GM12878 (cell line): ENCODE measurements around the gene ABI3. TPM values are rescaled to one million over a fixed set of nuclear protein-coding genes. Genes with fewer than 3 reads are reported as not detected.

Source experiments
- ATAC-seq: fragments of 200-7000 bp; cut with Tn5 transposase; 3 replicates; pipeline ENCODE4 v1.9.1; 2020; ENCODE audit warnings: mild to moderate bottlenecking, moderate library complexity
- BruUV-seq: library from RNA; stranded (reverse); fragments of 400-500 nt; replicated peaks from 2 replicates; lab custom pipeline; 2021; lab: Mats Ljungman, UMichigan
- CTCF ChIA-PET: fragments of 300-600 bp; sonication (Branson Sonifier 250); formaldehyde crosslinking; extraction: SDS; loops from one replicate; lab custom pipeline; 2021; ENCODE audit warnings: inconsistent platforms; lab: Yijun Ruan, JAX
- POLR2A ChIA-PET: fragments of 350-600 bp; formaldehyde crosslinking; extraction: SDS; loops from one replicate; lab custom pipeline; 2021; ENCODE audit warnings: inconsistent platforms; lab: Charles Lee
- RAD21 ChIA-PET: fragments of 300-600 bp; sonication (Branson Sonifier 250); formaldehyde crosslinking; loops from one replicate; lab custom pipeline; 2023; ENCODE audit warnings: antibody characterized with exemption; ENCODE audit not compliant: unreplicated experiment; lab: Charles Lee
- SMC1A ChIA-PET: fragments of 300-600 bp; sonication (Branson Sonifier 250); formaldehyde crosslinking; loops from one replicate; lab custom pipeline; 2023; ENCODE audit not compliant: unreplicated experiment, uncharacterized antibody; lab: Charles Lee
- DNase-seq: peaks from one replicate; pipeline ENCODE4 v3.0.0-alpha.2; 2011; ENCODE audit warnings: low read depth, low spot score
- FAIRE-seq: peaks from 3 replicates; lab custom pipeline; 2011; peaks lifted over from hg19 to GRCh38; lab: Jason Lieb, UNC
- H2AFZ ChIP-seq: 2 replicates; pipeline ENCODE4 v1.6.0; 2011; ENCODE audit warnings: low read depth, low read length, control low read depth; ENCODE audit not compliant: control insufficient read depth
- H3K27ac ChIP-seq: 2 replicates; pipeline ENCODE4 v1.5.1; 2011; ENCODE audit warnings: control low read depth; ENCODE audit not compliant: control insufficient read depth, insufficient read depth
- H3K27me3 ChIP-seq, 2 experiments: replicated peaks in 1 of 2; 2 replicates each; pipeline versions ENCODE4 v1.6.0 to v1.6.1; 2011; ENCODE audit warnings: low read length in 1 of 2; ENCODE audit not compliant: control insufficient read depth in 2 of 2, insufficient read depth in 2 of 2
- H3K36me3 ChIP-seq, 2 experiments: 2 replicates each; pipeline ENCODE4 v1.5.1; 2011; ENCODE audit warnings: low read length in 1 of 2; ENCODE audit not compliant: control insufficient read depth in 2 of 2, insufficient read depth in 2 of 2
- H3K4me1 ChIP-seq: 2 replicates; pipeline ENCODE4 v1.6.1; 2011; ENCODE audit warnings: mild to moderate bottlenecking, low read length, moderate library complexity, mixed read lengths; ENCODE audit not compliant: control insufficient read depth, insufficient read depth
- H3K4me2 ChIP-seq: 2 replicates; pipeline ENCODE4 v1.6.0; 2011; ENCODE audit warnings: control low read depth; ENCODE audit not compliant: control insufficient read depth, insufficient read depth
- H3K4me3 ChIP-seq: fragments of 200-600 bp; sonication (generic); 2 replicates; pipeline ENCODE4 v1.5.1; 2016
- H3K79me2 ChIP-seq: 2 replicates; pipeline ENCODE4 v1.6.0; 2011; ENCODE audit warnings: low read length; ENCODE audit not compliant: control insufficient read depth, insufficient read depth
- H3K9ac ChIP-seq: 2 replicates; pipeline ENCODE4 v1.8.0; 2011; ENCODE audit warnings: low read length, control low read depth, mixed read lengths; ENCODE audit not compliant: control insufficient read depth, insufficient read depth
- H3K9me3 ChIP-seq: replicated peaks from 3 replicates; pipeline ENCODE4 v1.5.1; 2011; ENCODE audit warnings: mild to moderate bottlenecking, low read length; ENCODE audit not compliant: control insufficient read depth, insufficient read depth
- H4K20me1 ChIP-seq: 2 replicates; pipeline ENCODE4 v1.6.0; 2011; ENCODE audit not compliant: control insufficient read depth, insufficient read depth
- JUNB ChIP-seq: IDR thresholded peaks from 2 replicates; pipeline ENCODE4 v1.6.1; 2016; ENCODE audit warnings: antibody characterized with exemption, mild to moderate bottlenecking
- NFYB ChIP-seq: IDR thresholded peaks from 2 replicates; pipeline ENCODE4 v1.6.1; 2011; ENCODE audit warnings: low read depth, mild to moderate bottlenecking, low read length, improper control_type of control experiment, moderate library complexity; ENCODE audit not compliant: insufficient read depth
- SKIL ChIP-seq: fragments of 450-650 bp; IDR thresholded peaks from 2 replicates; pipeline ENCODE4 v1.6.1; 2017; ENCODE audit warnings: mild to moderate bottlenecking, low read depth, inconsistent platforms; ENCODE audit not compliant: poor library complexity, severe bottlenecking
- WGBS: methylation state at CpG from one replicate; pipeline ENCODE4 v1.1.6; 2016; ENCODE audit warnings: low lambda C conversion rate; ENCODE audit not compliant: insufficient replicate concordance, insufficient coverage; ENCODE audit errors: missing lambda C conversion rate; 5-methylcytosine and 5-hydroxymethylcytosine counted together
- in situ Hi-C: fragments of 300-500 bp; cut with MboI; formaldehyde crosslinking; loops from 9 replicates; pipeline ENCODE4 v1.14.3; 2018; ENCODE audit warnings: mixed read lengths
- intact Hi-C: fragments of 100-400 bp; cut with micrococcal nuclease; formaldehyde crosslinking; loops from one replicate; pipeline ENCODE4 v1.14.2; 2022; ENCODE audit not compliant: unreplicated experiment
- polyA plus RNA-seq, 11 experiments: library from polyadenylated mRNA; depleted of rRNA in 4 of 11; unstranded in 6 of 11; stranded (reverse) in 5 of 11; fragments of >200 nt; fragmentation: Nextera tagmentation in 4 of 11; fragmentation: Illumina TruSeq in 1 of 11; extraction: Ambion mirVana in 4 of 11; extraction: Trizol in 1 of 11; gene quantifications; 1 replicate in 1 of 11; 2 replicates in 10 of 11; pipeline versions ENCODE4 v1.2.1 to v1.2.3, GENCODE V29; 2011 to 2016; ENCODE audit warnings: inconsistent platforms in 2 of 11, missing spikeins in 2 of 11, low read depth in 1 of 11
- total RNA-seq, 4 experiments: library from RNA; depleted of rRNA in 3 of 4; stranded (reverse); fragments of >200 nt in 3 of 4; fragmentation: Illumina TruSeq in 1 of 4; extraction: Trizol in 1 of 4; gene quantifications; 2 replicates each; pipeline versions ENCODE4 v1.2.1 to v1.2.3, GENCODE V29; 2013 to 2021

The ABI3 gene
- total and polyA plus RNA-seq, 10 of the 15 experiments (the other 5 are each of a cell fraction or from before 2014, with no cell fraction given), result 13.4 to 109 (median 51.1) TPM

GRCh38 chr17:49241692-49242397 lies 31.3 kb downstream of the ABI3 start:
- ChIA-PET CTCF (interaction anchor here (0.5 to 2.5 kb wide), 4 partner anchors 11 to 1850 kb away, joined by 3 to 7 read pairs (median 3); no protein-coding TSS in a partner anchor), RAD21 (interaction anchor here (0.5 kb wide), 1 partner anchor 134 kb away, joined by 7 read pairs; no protein-coding TSS in a partner anchor), SMC1A (interaction anchor here (0.7 kb wide), 1 partner anchor 74 kb away, joined by 3 read pairs; no protein-coding TSS in a partner anchor), POLR2A (no interaction called here)
- intact Hi-C loops (no loop called here), in situ Hi-C loops (no loop called here)
- H4K20me1 ChIP-seq, result no peaks in the 10 kb centered on the region
- H3K9ac ChIP-seq, result no peak overlapping the region
- ATAC-seq (no peak), DNase-seq (no peak), FAIRE-seq (no peak)
- 51% methylated on average over 9 of the region's 9 CpGs for WGBS
- no peak overlapping the region for H3K4me3 ChIP-seq
- H3K27ac ChIP-seq, result no peak overlapping the region
- BruUV-seq, result no TSS peak
- TF ChIP-seq NFYB, result 0 out of 2 replicates have a peak, but pooled peaks have one; percentile 32
- TF ChIP-seq SKIL, result no peak
- TF ChIP-seq JUNB, result 0 out of 2 replicates have a peak, but pooled peaks have one; percentile 15
- TF ChIP-seq, all 136 proteins: peak for 2
- no peak overlapping the region for H2AFZ ChIP-seq
- peaks cover 0 to 2% of the 10 kb centered on the region in 2 experiments; a peak in 1 of 4 replicates for H3K27me3 ChIP-seq
- H3K4me2 ChIP-seq, result no peak overlapping the region
- no peaks in the 10 kb centered on the region for H3K9me3 ChIP-seq
- H3K4me1 ChIP-seq, result no peaks in the 10 kb centered on the region
- no peaks in the 10 kb centered on the region for H3K36me3 ChIP-seq
- no peaks in the 10 kb centered on the region for H3K79me2 ChIP-seq
